Measurements from ENCODE around the gene NAV2. TPM values are rescaled to one million over a fixed set of nuclear protein-coding genes. Genes with fewer than 3 reads are reported as not detected.

NAV2 gene
- total RNA-seq, 1 experiment from 2014 or later, result 46.3 TPM

DNA sequence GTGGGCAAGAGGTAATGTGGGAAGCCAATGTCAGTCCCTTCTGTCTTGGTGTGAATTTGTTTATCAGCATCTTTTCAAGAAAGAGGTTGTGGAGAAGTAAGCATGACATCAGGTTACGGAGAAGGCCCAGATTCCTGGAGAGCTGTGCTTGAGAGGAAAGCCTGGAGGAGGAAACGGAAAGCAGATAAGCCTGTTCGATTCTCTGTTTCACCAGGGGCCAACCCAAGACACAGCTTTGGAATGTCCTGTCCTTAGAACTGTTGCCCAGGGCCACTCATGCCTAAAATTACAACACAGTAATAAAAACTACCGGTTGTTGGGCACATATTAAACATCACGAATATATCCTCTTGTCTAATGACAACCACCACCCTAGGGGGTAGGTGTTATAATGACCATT lies 148.5 kb downstream of the NAV2 start:
- Mint-ChIP-seq H3K9me3 (peaks cover 4 to 5% of the 10 kb centered on the region in 2 experiments), H3K27ac (0 out of 7 replicates have a peak overlapping the region, but pooled peaks of 1 of the 3 experiments have one; percentile 11), H3K4me3 (no peak overlapping the region; a peak in 1 of 5 replicates), H3K27me3 (ENCODE audit: low read depth) (no peaks in the 10 kb centered on the region), H3K4me1 (peaks cover 16 to 18% of the 10 kb centered on the region in 2 experiments), H3K36me3 (ENCODE audit: insufficient read depth in 1 of 3, low read depth in 3 of 3) (peaks cover 15 to 21% (median 16%) of the 10 kb centered on the region in 3 experiments)
- no peak overlapping the region for H2BK5ac ChIP-seq (ENCODE audit: insufficient read length, low read length)
- no peak for TF ChIP-seq CTCF (conservative IDR thresholded peaks at IDR 0.05)
- no peaks in the 10 kb centered on the region for H3K23me2 ChIP-seq (ENCODE audit: insufficient read length, low read depth, low read length, poor library complexity, severe bottlenecking)
- no peak overlapping the region for H4K91ac ChIP-seq (ENCODE audit: insufficient read length, low read depth, low read length)
- no peak overlapping the region for H3K4me2 ChIP-seq (ENCODE audit: insufficient read depth, insufficient read length, low read length)
- H3K4me1 ChIP-seq (ENCODE audit: insufficient read depth, low read length), result peaks cover 9% of the 10 kb centered on the region
- H4K8ac ChIP-seq (replicated peaks; ENCODE audit: insufficient read length, low read depth, low read length), result no peak overlapping the region
- H3K27ac ChIP-seq (ENCODE audit: insufficient read length, low read depth, low read length), result no peak overlapping the region
- H3K14ac ChIP-seq (ENCODE audit: insufficient read depth, low read length), result no peak overlapping the region
- DNase-seq, result no peak
- H3K18ac ChIP-seq (ENCODE audit: insufficient read length, low read depth, low read length), result no peak overlapping the region
- no peaks in the 10 kb centered on the region for H3K9me3 ChIP-seq (ENCODE audit: control insufficient read depth, low read depth, low read length)
- no peaks in the 10 kb centered on the region for H4K20me1 ChIP-seq (ENCODE audit: control insufficient read depth, insufficient read depth, insufficient read length)
- no peak overlapping the region for H2BK12ac ChIP-seq (ENCODE audit: insufficient read length, low read depth, low read length)
- no peak overlapping the region for H4K5ac ChIP-seq (ENCODE audit: insufficient read length, low read depth, low read length)
- no peak overlapping the region for H3T11ph ChIP-seq (ENCODE audit: low read length)
- WGBS (ENCODE audit: extremely low coverage, insufficient read length, low lambda C conversion rate), result no CpG with 5 or more reads among the region's 5 CpGs
- no peak overlapping the region for H2AK5ac ChIP-seq (ENCODE audit: insufficient read length, low read length)
- H2BK120ac ChIP-seq (ENCODE audit: low read depth, low read length, poor library complexity, severe bottlenecking), result no peak overlapping the region
- H3K56ac ChIP-seq (ENCODE audit: insufficient read length, low read depth, low read length), result no peak overlapping the region
- no peak overlapping the region for H3K9ac ChIP-seq (ENCODE audit: extremely low read depth, insufficient read length, low read length)
- no peak overlapping the region for H2BK20ac ChIP-seq (ENCODE audit: low read depth, low read length, poor library complexity, severe bottlenecking)
- no peak overlapping the region for H2BK15ac ChIP-seq (ENCODE audit: low read depth, low read length)
- no peaks in the 10 kb centered on the region for H3K27me3 ChIP-seq (ENCODE audit: insufficient read depth, low read length)
- H3K23ac ChIP-seq (ENCODE audit: insufficient read length, low read depth, low read length), result no peak overlapping the region
- no peaks in the 10 kb centered on the region for H3K79me2 ChIP-seq (ENCODE audit: insufficient read depth, low read length)
- H3K4ac ChIP-seq (ENCODE audit: low read depth, low read length), result no peak overlapping the region
- no peaks in the 10 kb centered on the region for H3K79me1 ChIP-seq (ENCODE audit: insufficient read depth, low read depth, low read length, poor library complexity, severe bottlenecking)
- no peak overlapping the region for H2AFZ ChIP-seq (ENCODE audit: low read length)
